Central memory CD4-positive, alpha-beta T cell (primary cell): ENCODE data around the gene MKRN3.

Experiments
- DNase-seq: peaks from one replicate; pipeline ENCODE4 v3.0.0; 2022
- total RNA-seq, 3 experiments: gene quantifications; one replicate each; lab custom pipeline; 2026; lab: John Stamatoyannopoulos, UW

The MKRN3 gene
- total RNA-seq: 2.5 to 8.1 (median 3.6) reads per million in 3 experiments

- peak; percentile 28 for DNase-seq
Measured at GRCh38 chr15:23565395-23566070, at the start of gene MKRN3. MKRN3 (plus strand) TSS chr15:23565674; CDS start chr15:23565783, 109 bp downstream.

- no peak for DNase-seq
Measured at GRCh38 chr15:23516866-23517265, 48.6 kb upstream of the MKRN3 start.

- no peak for DNase-seq
Measured at GRCh38 chr15:23518104-23518503, 47.4 kb upstream of the MKRN3 start.

GRCh38 chr15:23524816-23525215, 40.7 kb upstream of the MKRN3 start:
- no peak for DNase-seq

- DNase-seq: no peak
Measured at GRCh38 chr15:23529891-23530290, 35.6 kb upstream of the MKRN3 start.

GRCh38 chr15:23532024-23532423, 33.5 kb upstream of the MKRN3 start:
- no peak for DNase-seq

GRCh38 chr15:23536659-23537058, 28.8 kb upstream of the MKRN3 start:
- no peak for DNase-seq

GRCh38 chr15:23538648-23539047, 26.8 kb upstream of the MKRN3 start:
- DNase-seq: no peak

GRCh38 chr15:23539892-23540291, 25.6 kb upstream of the MKRN3 start:
- DNase-seq: no peak

GRCh38 chr15:23546158-23546557, 19.3 kb upstream of the MKRN3 start:
- DNase-seq: no peak

GRCh38 chr15:23548071-23548470, 17.4 kb upstream of the MKRN3 start:
- DNase-seq: no peak

- no peak for DNase-seq
Measured at GRCh38 chr15:23561914-23562313, 3.6 kb upstream of the MKRN3 start.

- no peak for DNase-seq
Measured at GRCh38 chr15:23564821-23565394, 566 bp upstream of the MKRN3 start.

- DNase-seq: peak; percentile 21
Measured at GRCh38 chr15:23566071-23566554, 639 bp downstream of the MKRN3 start.

GRCh38 chr15:23566651-23567050, 1.2 kb downstream of the MKRN3 start:
- DNase-seq: no peak

GRCh38 chr15:23567921-23568320, 2.4 kb downstream of the MKRN3 start:
- DNase-seq: no peak

- DNase-seq: no peak
Measured at GRCh38 chr15:23569151-23569925, 3.9 kb downstream of the MKRN3 start.

- DNase-seq: no peak
Measured at GRCh38 chr15:23570486-23570885, 5.0 kb downstream of the MKRN3 start.

GRCh38 chr15:23572844-23573243, 7.4 kb downstream of the MKRN3 start:
- DNase-seq: no peak

GRCh38 chr15:23574742-23575141, 9.3 kb downstream of the MKRN3 start:
- DNase-seq: no peak

GRCh38 chr15:23576061-23576460, 10.6 kb downstream of the MKRN3 start:
- DNase-seq: no peak

GRCh38 chr15:23578521-23579150, 13.2 kb downstream of the MKRN3 start:
- no peak for DNase-seq

GRCh38 chr15:23588268-23588667, 22.8 kb downstream of the MKRN3 start:
- DNase-seq: no peak
